NB4 (cell line): ENCODE data around the gene FHL5.

Experiments used
- POLR2A ChIP-seq: IDR thresholded peaks from 2 replicates; pipeline ENCODE4 v1.6.1; 2011; ENCODE audit warnings: mild to moderate bottlenecking; ENCODE audit not compliant: insufficient read length; ENCODE audit errors: extremely low read depth
- TF ChIP-seq, protein P1 (sequence below): IDR thresholded peaks from one replicate; pipeline ENCODE4 v1.5.1; 2012; ENCODE audit warnings: low read depth, low read length

DNA sequence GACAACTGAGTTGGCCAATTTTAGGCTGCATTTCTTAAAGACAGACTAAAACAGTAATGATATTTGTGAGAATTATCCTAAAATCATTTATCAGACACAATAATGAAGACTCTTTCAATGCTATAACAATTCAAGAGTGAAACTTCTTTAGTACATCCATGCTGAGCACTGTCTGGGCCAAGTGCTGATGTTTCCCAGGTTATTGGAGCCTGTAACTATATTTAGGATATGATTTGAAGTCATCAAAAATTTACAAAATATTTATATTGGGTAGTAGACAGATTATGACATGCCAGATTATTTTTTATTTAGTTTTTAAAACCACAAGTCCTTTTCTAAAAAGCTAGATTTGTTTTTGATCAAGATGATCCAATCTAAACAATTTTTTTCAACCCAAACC is 45.1 kb downstream of the FHL5 start:
- TF ChIP-seq, protein P1, sequence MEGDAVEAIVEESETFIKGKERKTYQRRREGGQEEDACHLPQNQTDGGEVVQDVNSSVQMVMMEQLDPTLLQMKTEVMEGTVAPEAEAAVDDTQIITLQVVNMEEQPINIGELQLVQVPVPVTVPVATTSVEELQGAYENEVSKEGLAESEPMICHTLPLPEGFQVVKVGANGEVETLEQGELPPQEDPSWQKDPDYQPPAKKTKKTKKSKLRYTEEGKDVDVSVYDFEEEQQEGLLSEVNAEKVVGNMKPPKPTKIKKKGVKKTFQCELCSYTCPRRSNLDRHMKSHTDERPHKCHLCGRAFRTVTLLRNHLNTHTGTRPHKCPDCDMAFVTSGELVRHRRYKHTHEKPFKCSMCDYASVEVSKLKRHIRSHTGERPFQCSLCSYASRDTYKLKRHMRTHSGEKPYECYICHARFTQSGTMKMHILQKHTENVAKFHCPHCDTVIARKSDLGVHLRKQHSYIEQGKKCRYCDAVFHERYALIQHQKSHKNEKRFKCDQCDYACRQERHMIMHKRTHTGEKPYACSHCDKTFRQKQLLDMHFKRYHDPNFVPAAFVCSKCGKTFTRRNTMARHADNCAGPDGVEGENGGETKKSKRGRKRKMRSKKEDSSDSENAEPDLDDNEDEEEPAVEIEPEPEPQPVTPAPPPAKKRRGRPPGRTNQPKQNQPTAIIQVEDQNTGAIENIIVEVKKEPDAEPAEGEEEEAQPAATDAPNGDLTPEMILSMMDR, result no peak
- TF ChIP-seq POLR2A, result no peak
